ENCODE results near the gene GCDH. TPM values are rescaled to one million over a fixed set of nuclear protein-coding genes. Genes with fewer than 3 reads are reported as not detected.

GCDH gene
- total RNA-seq, 1 donor from 2014 or later: 73.9 TPM

GRCh38 chr19:12872941-12873890 lies 17.7 kb upstream of the GCDH start:
- no peaks in the 10 kb centered on the region for H3K9me3 Mint-ChIP-seq
- ChIA-PET CTCF (interaction anchor here (0.6 to 0.7 kb wide), 3 partner anchors 91 to 96 kb away, joined by 3 read pairs; no protein-coding TSS in a partner anchor), POLR2A (interaction anchor here (0.5 to 1.4 kb wide), 8 partner anchors 8 to 802 kb away, joined by 3 to 8 read pairs (median 3); partner anchors contain the start of genes CALR, DNASE2 and RNASEH2A)
- no peak for DNase-seq
- peaks cover 47% of the 10 kb centered on the region for H3K36me3 Mint-ChIP-seq (ENCODE audit: low read depth)
- H3K27me3 Mint-ChIP-seq: no peaks in the 10 kb centered on the region
- intact Hi-C loops (cut with micrococcal nuclease): no loop called here
- peak overlapping the region; percentile 12 for H3K27ac Mint-ChIP-seq
- no peak for TF ChIP-seq CTCF (IDR thresholded peaks at IDR 0.05)
- peak overlapping the region; percentile 52 for H3K4me3 Mint-ChIP-seq
- peak; percentile 72 for ATAC-seq (ENCODE audit: low read depth)
- peaks cover 1% of the 10 kb centered on the region for H3K4me1 Mint-ChIP-seq

- H3K27ac Mint-ChIP-seq: no peak overlapping the region
- intact Hi-C loops (cut with micrococcal nuclease): no loop called here
- no peak overlapping the region for H3K4me3 Mint-ChIP-seq
- H3K9me3 Mint-ChIP-seq: no peaks in the 10 kb centered on the region
- DNase-seq (no peak), ATAC-seq (ENCODE audit: low read depth) (no peak)
- no peak for TF ChIP-seq CTCF (IDR thresholded peaks at IDR 0.05)
- POLR2A ChIA-PET: interaction anchor here (0.9 to 1.4 kb wide), 3 partner anchors 9 to 68 kb away, joined by 3 to 8 read pairs (median 3); partner anchors contain the start of genes CALR and RNASEH2A
- CTCF ChIA-PET: no interaction called here
- H3K36me3 Mint-ChIP-seq (ENCODE audit: low read depth): peaks cover 52% of the 10 kb centered on the region
- H3K4me1 Mint-ChIP-seq: no peaks in the 10 kb centered on the region
- H3K27me3 Mint-ChIP-seq: no peaks in the 10 kb centered on the region
Measured at GRCh38 chr19:12873891-12874745, 16.8 kb upstream of the GCDH start.

GRCh38 chr19:12875086-12875485 lies 15.9 kb upstream of the GCDH start:
- H3K27ac Mint-ChIP-seq: no peak overlapping the region

GRCh38 chr19:12880551-12881171 lies 10.3 kb upstream of the GCDH start:
- ATAC-seq (ENCODE audit: low read depth): peak; percentile 15
- no peaks in the 10 kb centered on the region for H3K27me3 Mint-ChIP-seq
- H3K4me1 Mint-ChIP-seq: peaks cover 34% of the 10 kb centered on the region

More at GRCh38 chr19:12875086-12875485, 15.9 kb upstream of the GCDH start:
- no peaks in the 10 kb centered on the region for H3K9me3 Mint-ChIP-seq
- H3K36me3 Mint-ChIP-seq (ENCODE audit: low read depth): peaks cover 52% of the 10 kb centered on the region
- no peak for ATAC-seq (ENCODE audit: low read depth)
- peaks cover 1% of the 10 kb centered on the region for H3K4me1 Mint-ChIP-seq
- H3K4me3 Mint-ChIP-seq: no peak overlapping the region
- intact Hi-C loops (cut with micrococcal nuclease): no loop called here
- ChIA-PET POLR2A (no interaction called here), CTCF (no interaction called here)
- no peaks in the 10 kb centered on the region for H3K27me3 Mint-ChIP-seq
- no peak for TF ChIP-seq CTCF (IDR thresholded peaks at IDR 0.05)
- DNase-seq: no peak

More at GRCh38 chr19:12880551-12881171, 10.3 kb upstream of the GCDH start:
- no peak for TF ChIP-seq CTCF (IDR thresholded peaks at IDR 0.05)
- DNase-seq: no peak
- CTCF ChIA-PET: interaction anchor here (1.3 to 1.7 kb wide), 2 partner anchors 33 to 83 kb away, joined by 3 to 6 read pairs; no protein-coding TSS in a partner anchor
- Mint-ChIP-seq H3K36me3 (ENCODE audit: low read depth) (peaks cover 25% of the 10 kb centered on the region), H3K4me3 (peak overlapping the region; percentile 92), H3K9me3 (peaks cover 2% of the 10 kb centered on the region), H3K27ac (peak overlapping the region; percentile 94)
- intact Hi-C loops (cut with micrococcal nuclease): loop anchor here (1.0 to 2.0 kb wide), 4 partner anchors 10 to 53 kb away; partner anchors contain the start of genes FARSA and SYCE2
- POLR2A ChIA-PET: interaction anchor here (0.5 to 3.6 kb wide), 21 partner anchors 8 to 1056 kb away, joined by 3 to 58 read pairs (median 4); partner anchors contain the start of genes CALR, FARSA, GADD45GIP1 and GCDH
